GM19397 (cell line): ENCODE data around the gene PLEKHG2.

Experiments
- ATAC-seq: cut with Tn5 transposase; IDR thresholded peaks from one replicate; pipeline ENCODE4 v1.9.1; 2021; ENCODE audit warnings: mild to moderate bottlenecking, moderate library complexity; ENCODE audit not compliant: unreplicated experiment

PLEKHG2 gene

GRCh38 chr19:39420769-39421168, 8.3 kb downstream of the PLEKHG2 start:
- ATAC-seq = no peak

GRCh38 chr19:39422020-39422419, 9.6 kb downstream of the PLEKHG2 start:
- ATAC-seq = no peak

GRCh38 chr19:39423258-39424086, 11.0 kb downstream of the PLEKHG2 start:
- ATAC-seq = no peak

GRCh38 chr19:39424934-39425333, 12.5 kb downstream of the PLEKHG2 start:
- ATAC-seq = no peak

GRCh38 chr19:39425744-39426143, 13.3 kb downstream of the PLEKHG2 start:
- no peak for ATAC-seq

- ATAC-seq = no peak
These were observed 13.7 kb downstream of the PLEKHG2 start for GRCh38 chr19:39426170-39426569.

GRCh38 chr19:39427707-39428106, 15.2 kb downstream of the PLEKHG2 start:
- ATAC-seq = no peak

GRCh38 chr19:39428283-39429112, 16.0 kb downstream of the PLEKHG2 start:
- ATAC-seq = no peak

GRCh38 chr19:39430675-39431593, 18.5 kb downstream of the PLEKHG2 start:
- ATAC-seq = no peak

GRCh38 chr19:39432677-39433025, 20.2 kb downstream of the PLEKHG2 start:
- ATAC-seq = no peak

GRCh38 chr19:39433480-39434079, 21.1 kb downstream of the PLEKHG2 start:
- ATAC-seq = no peak

GRCh38 chr19:39434123-39435076, 21.9 kb downstream of the PLEKHG2 start:
- no peak for ATAC-seq

GRCh38 chr19:39435499-39436349, 23.3 kb downstream of the PLEKHG2 start, which contains the start of gene RPS16:
TSS of gene RPS16 (minus strand) at chr19:39435949. CDS start at chr19:39435895, 54 bp downstream.
- peak; percentile 84 for ATAC-seq

GRCh38 chr19:39436350-39436716, 23.9 kb downstream of the PLEKHG2 start:
- no peak for ATAC-seq

- no peak for ATAC-seq
These were observed 25.9 kb downstream of the PLEKHG2 start for GRCh38 chr19:39438270-39438934.

- no peak for ATAC-seq
These were observed 32.2 kb downstream of the PLEKHG2 start for GRCh38 chr19:39444598-39445195.
